GM12878 (cell line): ENCODE results near the gene AFF2.

Experiments
- MYC ChIP-seq: IDR thresholded peaks from 2 replicates; pipeline ENCODE4 v1.6.1; 2011; ENCODE audit warnings: mild to moderate bottlenecking, low read length, moderate library complexity, inconsistent platforms; ENCODE audit not compliant: insufficient read depth, insufficient replicate concordance, insufficient read length, severe bottlenecking
- POLR2A ChIP-seq: IDR thresholded peaks from 2 replicates; pipeline ENCODE4 v1.6.1; 2011; ENCODE audit warnings: low read depth, mild to moderate bottlenecking, low read length
- POLR2AphosphoS5 ChIP-seq: IDR thresholded peaks from 2 replicates; pipeline ENCODE4 v1.6.1; 2011; ENCODE audit warnings: mild to moderate bottlenecking, low read length, inconsistent platforms
- REST ChIP-seq: IDR thresholded peaks from 2 replicates; pipeline ENCODE4 v1.6.1; 2012; ENCODE audit warnings: mild to moderate bottlenecking, low read depth, low read length

DNA sequence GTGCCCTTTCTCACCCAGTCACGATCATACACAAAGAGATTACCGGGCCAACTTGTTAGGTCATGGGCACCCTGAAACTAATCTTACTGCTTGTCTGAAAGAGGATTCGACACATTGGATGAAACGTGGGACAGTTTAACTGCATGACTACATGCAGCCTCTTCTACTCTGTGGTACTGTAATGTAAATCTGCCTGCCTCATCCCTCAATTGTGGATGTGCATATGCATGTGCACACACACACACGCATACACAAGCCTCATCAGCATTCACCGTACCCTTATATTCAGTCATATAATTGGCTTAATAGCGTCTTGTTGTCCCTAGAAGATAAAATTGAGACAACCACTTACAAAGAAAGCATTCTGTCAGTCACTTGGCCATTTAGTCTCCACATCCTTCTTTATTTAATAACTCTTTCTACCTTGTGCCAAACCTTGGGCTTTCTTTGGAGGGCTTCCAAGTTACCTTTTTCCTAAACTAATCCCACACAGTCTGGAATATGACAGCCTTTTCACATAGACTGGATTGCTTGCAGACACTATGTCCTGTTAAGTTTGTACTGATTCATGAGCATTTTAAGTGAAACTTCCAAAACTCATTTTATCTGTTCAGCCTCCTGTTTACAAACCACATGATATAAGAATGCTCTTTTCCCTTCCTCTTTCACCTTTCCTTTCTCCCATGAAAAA lies 132.9 kb downstream of the AFF2 start:
- no peak for TF ChIP-seq REST
- no peak for TF ChIP-seq MYC
- TF ChIP-seq POLR2AphosphoS5 = no peak
- TF ChIP-seq POLR2A = no peak
